Measurements from ENCODE around the gene SFSWAP. TPM values are rescaled to one million over a fixed set of nuclear protein-coding genes. Genes with fewer than 3 reads are reported as not detected.

SFSWAP gene
- total RNA-seq, 1 donor from 2014 or later: 17.1 TPM

DNA sequence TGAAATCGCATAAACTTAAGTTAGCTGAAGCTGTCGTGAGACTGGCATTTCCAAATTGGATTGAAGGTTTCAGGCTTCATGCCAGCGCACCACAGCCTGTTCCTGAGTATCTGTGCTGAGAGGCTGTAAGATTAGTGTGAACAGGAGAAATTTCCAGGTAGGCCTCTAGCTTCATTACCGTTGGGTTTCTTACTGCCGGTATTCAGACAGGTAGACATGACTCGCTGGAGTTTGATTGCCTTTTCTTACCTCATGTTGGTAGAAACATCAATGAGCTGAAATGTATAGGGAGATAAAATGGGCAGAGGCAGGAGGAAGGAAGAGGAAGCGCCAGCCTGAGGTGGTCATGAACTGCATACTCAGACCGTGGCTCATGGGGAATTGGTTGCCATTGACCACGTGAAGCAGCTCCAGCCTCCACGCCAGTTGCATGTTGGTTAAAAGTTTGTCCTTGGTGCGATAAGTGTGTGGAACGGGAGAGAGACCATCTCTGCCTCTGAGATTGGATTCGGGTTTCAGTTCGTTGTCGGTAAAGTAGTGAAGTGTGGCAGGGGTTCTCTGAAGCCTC lies 75.0 kb downstream of the SFSWAP start:
- DNase-seq (ENCODE audit: low spot score): no peak

DNA sequence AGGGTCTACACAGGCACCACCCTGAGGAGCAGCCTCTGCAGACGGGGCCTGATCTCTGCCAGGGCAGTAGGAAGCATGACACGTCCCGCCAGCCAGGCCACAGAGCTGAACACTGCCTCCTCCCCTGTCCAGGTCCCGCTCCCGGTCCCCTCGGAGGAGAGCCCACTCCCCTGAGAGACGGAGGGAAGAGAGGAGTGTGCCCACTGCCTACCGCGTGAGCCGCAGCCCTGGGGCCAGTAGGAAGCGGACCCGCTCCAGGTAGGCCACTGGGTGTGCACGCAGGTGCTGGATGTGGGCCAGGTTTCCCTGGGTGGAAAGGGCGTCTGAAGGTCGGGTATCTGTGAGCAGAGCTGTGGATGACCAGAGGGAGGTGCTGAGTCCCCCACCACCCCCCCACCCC lies 75.4 kb downstream of the SFSWAP start:
- no peak for DNase-seq (ENCODE audit: low spot score)

DNA sequence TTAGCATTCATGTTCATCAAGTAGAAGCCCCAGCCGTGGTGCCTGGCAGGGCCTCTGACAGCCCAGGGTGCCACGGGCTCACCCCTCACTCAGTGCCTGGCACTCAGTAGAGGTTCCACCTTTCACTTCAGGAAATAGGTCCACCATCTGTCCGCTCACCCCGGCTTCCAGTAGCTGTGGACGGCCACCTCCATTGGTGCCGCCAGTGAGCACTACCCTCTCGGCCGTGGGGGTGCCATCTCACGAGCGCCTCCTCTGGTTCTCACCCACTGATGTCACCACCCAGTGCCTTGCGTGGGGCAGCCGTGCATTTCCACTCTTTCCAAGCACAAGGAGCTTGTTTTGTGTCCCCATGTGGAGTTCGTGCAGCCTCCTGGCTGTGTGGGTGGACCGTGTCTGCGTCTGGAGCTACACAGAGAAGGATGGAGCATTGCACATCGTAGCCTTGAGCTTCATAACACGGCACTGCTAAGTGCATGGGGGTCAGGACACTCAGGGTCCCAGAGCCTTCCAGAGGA lies 76.3 kb downstream of the SFSWAP start:
- no peak for DNase-seq (ENCODE audit: low spot score)

DNA sequence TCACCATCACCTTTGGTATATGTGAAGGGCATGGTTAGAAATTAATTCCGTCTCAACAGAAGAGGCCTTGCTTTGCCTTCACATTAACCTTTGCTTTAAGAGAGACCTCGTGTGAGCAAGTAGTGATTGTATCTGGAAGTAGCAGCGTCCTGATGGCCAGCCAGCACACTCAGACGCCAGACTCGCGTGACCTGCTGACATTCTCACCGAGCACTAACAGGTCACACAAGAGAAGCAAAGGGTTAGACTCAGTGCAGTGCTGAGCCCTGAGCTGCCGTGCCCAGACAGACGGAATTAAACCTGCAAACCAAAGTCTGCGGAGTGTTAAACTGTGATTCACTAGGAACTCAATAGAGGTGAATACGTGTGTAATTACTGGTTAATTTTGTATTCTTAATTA lies 77.2 kb downstream of the SFSWAP start:
- no peak for DNase-seq (ENCODE audit: low spot score)

DNA sequence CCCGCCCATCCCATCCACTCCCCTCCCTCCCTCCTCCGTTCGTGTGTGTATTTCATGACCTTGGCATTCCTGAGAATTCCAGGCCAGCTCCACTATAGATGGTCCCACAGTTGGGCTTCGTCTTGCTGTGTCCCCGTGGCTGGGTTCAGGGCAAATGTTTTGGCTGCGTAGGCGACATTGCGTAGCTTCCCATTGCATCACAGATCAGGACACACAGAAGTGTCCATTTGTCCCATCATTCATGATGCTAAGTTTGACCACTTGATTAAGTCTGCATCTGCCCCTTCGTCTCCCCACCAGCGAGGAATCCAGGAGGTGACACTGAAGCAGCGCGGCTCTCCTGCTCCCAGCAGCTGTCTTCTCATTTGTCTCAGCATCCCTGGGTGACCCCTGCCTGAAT lies 78.7 kb downstream of the SFSWAP start:
- no peak for DNase-seq (ENCODE audit: low spot score)

DNA sequence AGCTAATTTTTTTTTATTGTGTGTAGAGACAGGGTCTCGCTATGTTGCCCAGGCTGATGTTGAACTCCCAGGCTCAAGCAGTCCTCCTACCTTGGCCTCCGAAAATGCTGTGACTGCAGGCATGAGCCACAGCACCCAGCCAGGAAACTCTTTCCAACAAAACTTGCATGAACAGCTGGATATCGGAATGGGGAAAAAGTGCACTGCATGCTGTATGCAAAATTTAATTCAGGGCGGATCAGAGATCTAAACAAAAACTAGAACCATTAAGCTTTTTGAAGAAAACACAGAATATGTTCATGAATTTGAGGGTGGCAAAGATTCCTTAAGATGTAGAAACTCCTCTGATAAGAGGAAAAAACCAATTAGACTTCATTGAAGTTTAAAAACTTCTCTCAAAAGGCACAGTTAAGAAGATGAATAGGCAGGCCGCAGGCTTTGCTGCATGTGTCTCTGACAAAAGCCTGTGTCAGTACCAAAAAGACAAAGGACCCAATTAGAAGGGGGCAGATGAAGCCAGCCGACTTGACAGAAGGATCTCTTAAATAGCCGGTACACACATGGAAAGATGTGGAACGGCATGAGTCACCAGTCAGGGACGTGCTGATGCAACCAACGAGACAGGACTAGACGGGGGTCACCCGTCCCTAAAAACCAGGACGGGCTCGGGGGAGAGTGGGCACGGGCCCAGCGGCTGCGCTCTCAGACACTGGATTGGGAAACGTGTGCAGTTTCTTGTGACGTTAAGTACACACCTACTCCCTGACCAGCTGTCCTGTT lies 82.5 kb downstream of the SFSWAP start:
- DNase-seq (ENCODE audit: low spot score): no peak

DNA sequence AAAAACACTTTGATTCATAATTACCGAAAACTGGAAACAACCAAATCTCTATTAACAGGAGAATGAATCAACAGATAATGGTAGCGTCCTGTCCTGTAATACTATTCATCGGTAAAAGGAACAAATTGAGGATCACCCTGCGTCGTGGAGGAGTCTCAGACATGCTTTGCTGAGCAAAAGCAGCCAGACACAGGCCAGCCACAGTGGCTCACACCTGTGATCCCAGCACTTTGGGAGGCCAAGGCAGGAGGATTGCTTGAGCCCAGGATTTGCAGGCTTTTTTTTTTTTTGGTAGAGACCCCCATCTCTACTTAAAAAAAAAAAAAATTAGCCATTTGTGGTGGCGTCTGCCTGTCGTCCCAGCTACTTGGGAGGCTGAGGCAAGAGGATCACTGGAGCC lies 83.2 kb downstream of the SFSWAP start:
- no peak for DNase-seq (ENCODE audit: low spot score)

DNA sequence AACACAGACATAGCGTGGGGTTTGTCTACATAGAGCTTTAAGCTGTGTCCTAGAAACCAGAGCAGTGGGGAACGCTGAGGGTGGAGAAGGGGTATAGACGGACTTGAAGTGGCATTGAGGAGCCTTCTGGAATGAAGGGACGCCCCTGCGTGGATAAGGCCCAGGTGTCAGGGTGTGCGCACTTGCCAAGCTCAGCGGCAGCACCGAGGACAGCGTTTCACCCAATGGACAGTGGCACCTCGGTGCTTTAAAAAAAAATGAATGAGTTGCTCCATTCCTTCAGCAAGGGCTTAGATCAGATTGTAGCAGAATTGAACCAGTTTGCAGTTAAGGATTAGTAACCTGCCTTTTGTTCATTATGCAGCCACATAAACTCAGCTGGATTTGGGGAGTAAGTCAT lies 83.7 kb downstream of the SFSWAP start:
- no peak for DNase-seq (ENCODE audit: low spot score)

DNA sequence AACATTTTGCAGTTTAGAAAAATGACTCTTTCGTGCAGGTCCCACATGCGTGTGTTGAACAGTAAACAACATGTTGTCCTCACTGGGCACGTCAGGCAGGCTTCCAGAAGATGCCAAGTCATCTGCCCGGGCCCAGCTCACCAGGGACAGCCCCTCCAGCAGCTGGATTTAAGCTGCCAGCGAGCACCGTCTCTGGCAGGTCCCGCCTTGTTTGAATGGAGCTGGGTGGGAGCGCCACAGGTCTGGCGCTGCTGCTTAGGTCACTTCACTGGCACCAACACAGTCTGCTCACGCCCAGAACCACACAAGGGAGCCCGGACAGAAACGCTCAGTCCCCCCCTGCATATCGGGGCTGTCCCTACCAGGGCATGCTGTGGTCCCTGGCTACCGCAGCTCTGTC lies 84.2 kb downstream of the SFSWAP start:
- no peak for DNase-seq (ENCODE audit: low spot score)

DNA sequence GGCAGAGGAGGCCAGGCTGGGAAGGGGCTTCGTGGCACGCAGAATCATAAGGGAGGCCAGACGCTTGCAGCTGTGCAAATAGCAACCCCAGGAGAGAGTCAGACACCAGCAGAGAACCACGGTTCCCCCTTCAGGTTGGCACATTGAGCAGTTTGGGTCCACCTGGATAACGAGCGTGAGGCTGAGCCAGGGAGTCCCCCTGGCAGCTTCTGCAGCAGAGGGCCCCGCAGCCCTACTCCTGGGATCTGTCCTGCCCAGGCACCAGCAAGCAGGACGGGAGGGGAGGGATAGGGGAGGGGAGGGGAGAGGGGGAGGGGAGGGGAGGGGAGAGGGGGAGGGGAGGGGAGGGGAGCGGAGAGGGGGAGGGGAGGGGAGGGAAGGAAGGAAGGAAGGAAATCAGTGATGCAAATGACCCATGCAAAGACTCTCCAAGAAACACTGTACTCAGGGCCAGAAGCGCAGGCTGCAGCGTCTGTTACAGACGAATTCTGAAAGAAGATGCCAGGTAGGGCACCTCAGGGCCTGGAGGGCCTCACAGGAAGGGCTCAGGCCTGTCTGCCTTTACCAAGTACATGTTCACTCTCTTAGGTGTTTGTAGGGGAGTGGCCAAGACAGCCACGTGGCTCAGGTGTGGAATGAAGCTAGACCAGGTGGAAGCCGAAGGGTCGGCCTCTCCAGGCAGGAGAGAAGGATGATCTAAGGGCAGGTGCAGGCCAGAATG lies 85.0 kb downstream of the SFSWAP start:
- DNase-seq (ENCODE audit: low spot score): peak; percentile 65

DNA sequence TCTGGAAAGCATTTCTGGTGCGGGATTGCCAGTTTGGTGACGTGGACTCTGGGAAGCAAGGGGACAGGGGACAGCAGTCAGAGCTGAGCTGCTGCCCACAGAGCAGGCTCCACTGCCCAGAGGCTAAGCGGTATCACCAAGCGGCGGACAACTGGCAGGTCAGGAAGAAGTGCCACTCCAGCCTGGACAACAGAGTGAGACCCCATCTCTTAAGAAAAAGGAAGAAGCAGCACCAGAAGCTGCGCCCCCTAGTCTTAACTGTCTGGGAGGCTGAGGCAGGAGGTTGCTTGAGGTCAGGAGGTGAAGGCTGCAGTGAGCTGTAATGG lies 85.5 kb downstream of the SFSWAP start:
- DNase-seq (ENCODE audit: low spot score): no peak

DNA sequence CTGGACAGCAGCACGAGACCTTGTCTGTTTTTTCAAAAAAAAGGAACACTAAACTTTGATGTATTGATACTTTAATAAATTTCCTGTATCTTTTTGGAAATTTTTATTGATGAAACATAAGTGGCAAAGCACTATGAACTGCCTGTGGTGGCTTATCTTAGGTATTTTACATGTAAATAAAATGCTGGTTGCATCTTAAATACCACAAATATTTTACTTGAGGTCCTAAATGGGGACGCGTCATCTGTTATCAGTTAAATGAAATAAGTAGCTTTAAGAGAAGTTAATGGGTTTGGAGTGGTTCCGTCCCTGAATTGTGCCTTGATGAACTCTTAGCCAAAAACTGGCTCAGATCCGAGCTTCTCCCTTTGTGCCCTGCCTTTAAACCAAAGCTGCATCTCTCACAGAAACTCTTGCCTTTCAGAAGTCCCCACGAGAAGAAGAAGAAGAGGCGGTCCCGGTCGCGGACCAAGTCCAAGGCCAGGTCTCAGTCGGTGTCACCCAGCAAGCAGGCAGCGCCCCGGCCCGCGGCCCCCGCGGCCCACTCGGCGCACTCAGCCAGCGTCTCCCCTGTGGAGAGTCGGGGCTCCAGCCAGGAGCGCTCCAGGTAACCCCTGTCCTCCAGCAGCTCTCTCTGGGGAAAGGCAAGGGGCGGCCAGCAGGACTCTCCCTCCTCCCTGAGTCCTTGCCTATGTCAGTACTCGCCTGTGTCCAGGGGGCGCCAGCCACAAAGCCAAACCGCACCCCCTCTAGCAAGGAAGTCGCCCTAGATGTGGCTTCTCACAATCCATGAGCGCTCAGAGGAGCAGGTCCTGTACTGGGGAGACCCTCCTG lies 86.1 kb downstream of the SFSWAP start:
- no peak for DNase-seq (ENCODE audit: low spot score)

DNA sequence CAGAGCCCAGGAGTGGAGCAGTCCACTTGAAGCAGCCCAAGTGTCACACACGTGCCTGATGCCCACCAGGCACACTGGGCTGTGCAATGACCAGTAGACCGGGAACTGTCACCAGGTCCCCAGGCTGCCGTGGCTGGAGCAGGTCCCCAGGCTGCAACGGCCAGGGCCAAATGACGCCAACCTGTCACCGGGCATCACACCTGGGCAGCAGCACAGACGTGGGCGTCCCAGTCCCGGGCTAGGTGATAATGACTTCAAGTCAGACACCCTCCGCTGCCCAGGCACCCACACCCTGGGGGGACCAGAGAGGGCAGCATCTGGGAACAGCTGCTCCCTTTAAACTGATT lies 86.7 kb downstream of the SFSWAP start:
- DNase-seq (ENCODE audit: low spot score): no peak

DNA sequence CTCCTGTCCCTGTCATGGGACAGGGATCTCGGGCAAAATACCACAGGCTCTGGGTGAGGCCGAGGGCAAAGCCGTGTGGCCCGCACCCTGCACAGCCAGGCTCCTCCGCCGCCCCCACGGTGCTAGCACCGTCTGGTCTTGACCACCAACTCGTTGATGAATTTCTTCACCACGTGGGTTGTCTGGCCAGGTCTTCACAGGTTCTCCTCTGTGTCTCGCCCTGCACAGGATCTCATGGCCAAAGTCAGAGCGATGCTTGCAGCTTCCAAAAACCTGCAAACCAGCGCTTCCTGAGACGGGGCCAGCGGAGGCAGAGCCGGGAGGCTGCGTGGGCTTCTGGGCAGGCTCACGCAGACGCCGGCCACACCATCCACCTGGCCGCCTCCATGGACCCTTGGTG lies 88.3 kb downstream of the SFSWAP start:
- DNase-seq (ENCODE audit: low spot score): no peak

DNA sequence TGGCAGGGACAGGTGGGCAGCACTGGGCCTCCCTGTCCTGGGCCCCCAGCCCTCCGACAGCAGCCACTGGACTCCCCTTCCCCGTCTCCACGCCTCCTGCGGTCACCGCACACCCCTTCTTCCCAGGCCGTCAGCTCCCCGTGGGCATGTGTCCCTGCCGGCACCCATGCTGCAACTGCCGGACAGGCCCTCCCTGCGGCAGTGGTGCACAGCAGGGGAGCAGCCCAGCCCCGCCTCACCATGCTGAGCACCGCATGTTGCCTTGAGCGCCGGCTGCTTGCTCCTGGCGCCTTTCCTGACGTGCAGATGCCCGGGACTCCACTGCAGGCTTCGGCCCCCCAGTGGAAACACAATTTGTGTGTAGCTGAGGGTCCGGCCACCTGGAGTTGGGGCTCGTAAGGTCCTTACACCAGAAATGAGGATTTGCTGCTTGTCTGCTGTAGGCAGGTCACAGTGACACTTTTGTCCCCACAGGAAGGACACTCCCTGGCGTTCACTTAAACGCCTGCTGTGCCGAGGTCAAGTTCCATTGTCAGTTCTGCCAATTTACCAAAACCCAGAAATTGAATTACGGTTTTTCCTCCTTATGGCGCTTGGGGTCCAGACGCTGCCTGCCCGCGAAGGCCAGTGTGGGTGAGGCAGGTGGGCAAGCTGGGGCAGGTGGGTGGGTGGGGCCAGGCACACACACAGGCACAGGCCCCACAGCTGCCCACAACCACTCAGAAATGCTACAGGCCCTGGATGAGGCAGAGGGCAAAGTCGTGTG lies 89.1 kb downstream of the SFSWAP start:
- DNase-seq (ENCODE audit: low spot score): no peak

DNA sequence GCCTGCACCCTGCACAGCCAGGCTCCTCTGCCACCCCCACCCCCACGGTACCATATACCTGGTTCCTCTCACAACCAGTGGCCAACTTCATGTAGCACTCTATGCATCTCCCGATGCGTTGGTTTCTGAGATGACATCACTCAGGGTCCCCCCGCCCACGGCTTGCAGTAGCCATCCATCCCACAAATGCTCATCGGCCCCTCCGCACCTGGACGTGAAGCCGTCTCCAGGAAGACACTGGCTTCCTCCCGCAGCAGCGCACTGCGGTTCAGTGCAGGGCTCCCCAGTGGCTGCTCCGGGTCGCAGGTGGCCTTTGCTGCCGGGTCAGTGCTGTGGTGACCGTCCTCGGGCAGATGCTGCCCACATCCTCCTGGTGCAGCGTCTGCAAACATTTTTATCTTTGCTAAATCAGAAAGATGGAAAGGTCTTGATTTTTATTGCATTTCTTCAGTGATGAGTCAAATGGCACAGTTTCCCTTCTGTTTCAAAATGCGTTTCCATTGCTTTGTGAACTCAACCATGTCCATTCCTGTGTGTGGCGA lies 89.8 kb downstream of the SFSWAP start:
- no peak for DNase-seq (ENCODE audit: low spot score)

DNA sequence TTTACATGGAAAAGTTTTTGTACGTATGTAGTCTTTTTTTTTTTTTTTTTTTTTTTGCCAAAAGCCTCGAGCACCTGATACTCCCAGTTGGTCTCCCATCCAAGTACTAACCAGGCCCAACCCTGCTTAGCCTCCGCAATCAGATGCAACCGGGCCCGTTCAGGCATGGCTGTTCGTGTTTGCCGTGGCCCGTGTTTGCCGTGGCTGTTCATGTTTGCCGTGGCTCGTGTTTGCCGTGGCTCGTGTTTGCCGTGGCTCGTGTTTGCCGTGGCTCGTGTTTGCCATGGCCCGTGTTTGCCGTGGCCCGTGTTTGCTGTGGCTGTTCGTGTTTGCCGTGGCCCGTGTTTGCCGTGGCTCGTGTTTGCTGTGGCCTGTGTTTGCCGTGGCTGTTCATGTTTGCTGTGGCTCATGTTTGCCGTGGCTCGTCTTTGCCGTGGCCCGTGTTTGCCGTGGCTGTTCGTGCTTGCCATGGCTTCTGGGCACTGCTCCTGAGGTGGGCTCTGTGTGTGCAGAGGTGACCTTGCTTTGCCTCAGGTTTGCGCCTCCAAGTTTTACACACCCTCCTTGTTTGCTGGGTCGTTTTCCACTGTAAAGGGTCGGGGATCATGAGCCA lies 90.5 kb downstream of the SFSWAP start:
- no peak for DNase-seq (ENCODE audit: low spot score)

DNA sequence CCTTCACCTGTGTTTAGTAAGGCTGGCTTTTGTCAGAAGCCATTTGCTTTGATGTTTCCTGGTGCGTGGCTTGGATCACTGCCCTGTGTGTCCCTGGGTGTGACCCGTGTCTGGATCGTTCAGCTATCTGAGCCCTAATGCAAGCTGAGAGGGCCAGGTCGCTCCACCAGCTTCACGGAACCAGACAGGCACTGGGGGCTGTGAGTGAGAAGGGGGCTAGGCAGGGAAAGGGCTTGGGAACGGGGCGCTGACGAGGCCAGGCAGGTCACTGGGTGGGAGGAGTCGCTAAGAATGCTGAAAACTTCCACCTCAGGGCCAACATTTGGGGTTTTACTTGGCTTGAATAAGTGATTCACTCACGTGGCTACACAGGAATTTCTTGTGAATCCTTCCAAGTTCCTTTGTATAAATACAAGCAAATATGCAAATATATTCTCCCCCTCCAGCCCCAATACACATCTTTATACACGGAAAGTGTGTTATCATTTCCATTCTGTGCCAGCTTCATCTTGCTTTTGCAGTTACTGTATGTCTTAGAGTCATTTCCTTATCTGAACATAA lies 93.2 kb downstream of the SFSWAP start:
- DNase-seq (ENCODE audit: low spot score): no peak

DNA sequence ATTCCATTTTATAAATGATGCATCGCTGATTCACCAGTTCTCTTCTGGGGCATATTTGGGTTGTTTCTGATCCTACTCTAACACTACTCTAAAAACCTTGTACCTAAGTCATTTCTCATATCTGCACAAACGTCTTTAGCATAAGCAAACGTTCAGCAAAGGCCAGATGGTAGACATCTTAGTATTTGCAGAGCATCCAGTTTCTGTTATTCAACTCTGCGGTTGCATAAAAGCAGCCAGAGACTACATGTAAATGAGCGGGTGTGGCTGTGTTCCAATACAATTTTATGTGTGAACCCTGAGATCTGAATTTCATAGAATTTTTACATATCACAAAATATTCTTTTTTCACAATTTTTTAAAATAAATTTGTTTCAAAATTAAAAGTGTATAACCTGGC lies 94.5 kb downstream of the SFSWAP start:
- no peak for DNase-seq (ENCODE audit: low spot score)

DNA sequence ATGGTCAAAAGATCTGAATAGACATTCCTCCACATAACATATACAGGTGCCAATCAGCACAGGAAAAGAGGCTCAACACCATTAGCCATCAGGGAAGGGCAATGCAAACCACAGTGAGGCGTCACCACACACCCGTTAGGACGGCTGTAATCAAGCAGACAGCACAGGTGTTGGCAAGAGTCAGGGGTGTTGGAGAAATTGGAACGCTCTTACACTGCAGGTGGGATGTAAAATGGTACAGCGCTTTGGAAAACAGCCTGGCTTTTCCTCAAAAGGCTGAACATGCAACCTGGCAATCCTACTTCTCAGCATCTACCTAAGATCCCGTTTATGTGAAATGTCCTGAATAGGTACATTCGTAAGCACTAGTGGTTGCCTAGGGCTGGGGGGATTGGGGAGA lies 95.8 kb downstream of the SFSWAP start:
- no peak for DNase-seq (ENCODE audit: low spot score)
